Occipital lobe (tissue), 2 donors: ENCODE data around the gene MEX3A. TPM values are rescaled to one million over a fixed set of nuclear protein-coding genes. Genes with fewer than 3 reads are reported as not detected.
"Not testable (repeated sequence)": the region's sequence is repeated elsewhere in the genome, so short reads cannot be mapped to it uniquely, and the experiment has no call there.

Source experiments
- DNase-seq: peaks from one replicate; lab custom pipeline; 2025; lab: John Stamatoyannopoulos, UW
- total RNA-seq: library from RNA; depleted of rRNA; stranded (reverse); fragments of >200 nt; gene quantifications from one replicate; pipeline ENCODE4 v1.2.3, GENCODE V29; 2014

MEX3A gene
- total RNA-seq, 1 donor from 2014 or later, result 42.4 TPM

GRCh38 chr1:156060937-156061636 is 21.2 kb downstream of the MEX3A start, which contains the start of gene RAB25:
Gene RAB25 (plus strand): TSS chr1:156061160. CDS start chr1:156061401, 241 bp downstream.
- DNase-seq, result no peak

- DNase-seq, result no peak
Observed at GRCh38 chr1:156056326-156056849, 25.9 kb downstream of the MEX3A start.

GRCh38 chr1:156055281-156056048 is 26.8 kb downstream of the MEX3A start:
- no peak for DNase-seq

DNA sequence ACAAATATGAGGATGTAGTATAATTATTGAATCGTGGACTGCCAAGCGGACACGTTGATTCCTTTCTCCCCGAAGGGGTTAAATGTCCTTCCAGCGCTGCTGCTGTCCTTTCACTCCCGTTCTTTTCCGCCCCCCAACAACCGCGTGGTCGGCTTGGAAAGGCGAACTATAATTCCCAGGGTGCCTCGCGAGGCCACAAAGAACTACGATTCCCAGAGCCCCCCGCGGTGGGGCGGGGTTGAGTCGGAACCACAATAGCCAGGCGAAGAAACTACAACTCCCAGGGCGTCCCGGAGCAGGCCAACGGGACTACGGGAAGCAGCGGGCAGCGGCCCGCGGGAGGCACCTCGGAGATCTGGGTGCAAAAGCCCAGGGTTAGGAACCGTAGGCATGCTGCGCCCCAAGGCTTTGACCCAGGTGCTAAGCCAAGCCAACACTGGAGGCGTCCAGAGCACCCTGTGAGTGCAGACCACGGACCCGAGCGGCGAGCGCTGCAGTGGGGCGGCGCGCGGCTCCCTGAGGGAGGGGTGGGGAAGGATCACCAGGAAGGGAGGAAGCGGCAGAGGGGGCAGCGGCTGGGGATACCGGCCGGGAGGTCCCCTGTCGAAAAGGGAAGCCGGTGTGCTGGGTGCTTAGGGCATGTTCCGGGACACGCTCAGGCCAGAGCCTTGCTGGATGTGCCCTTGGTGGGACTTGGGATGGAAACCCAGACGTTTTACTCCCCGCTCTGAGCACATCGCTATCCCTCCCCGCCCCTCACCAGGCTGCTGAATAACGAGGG is 27.6 kb downstream of the MEX3A start, which contains the start of gene LAMTOR2:
TSS of gene LAMTOR2 (plus strand) at position 283 of the 781 bp plus-strand sequence. CDS start at position 391, 108 bp downstream.
- DNase-seq, result peak; percentile 98

GRCh38 chr1:156053768-156054499 is 28.3 kb downstream of the MEX3A start, which contains the start of gene UBQLN4:
Gene UBQLN4 (minus strand): TSS chr1:156053798. CDS start chr1:156053701, 97 bp downstream.
- peak; percentile 86 for DNase-seq

- DNase-seq, result peak; percentile 51
Observed at GRCh38 chr1:156052862-156053767, 29.1 kb downstream of the MEX3A start.

DNA sequence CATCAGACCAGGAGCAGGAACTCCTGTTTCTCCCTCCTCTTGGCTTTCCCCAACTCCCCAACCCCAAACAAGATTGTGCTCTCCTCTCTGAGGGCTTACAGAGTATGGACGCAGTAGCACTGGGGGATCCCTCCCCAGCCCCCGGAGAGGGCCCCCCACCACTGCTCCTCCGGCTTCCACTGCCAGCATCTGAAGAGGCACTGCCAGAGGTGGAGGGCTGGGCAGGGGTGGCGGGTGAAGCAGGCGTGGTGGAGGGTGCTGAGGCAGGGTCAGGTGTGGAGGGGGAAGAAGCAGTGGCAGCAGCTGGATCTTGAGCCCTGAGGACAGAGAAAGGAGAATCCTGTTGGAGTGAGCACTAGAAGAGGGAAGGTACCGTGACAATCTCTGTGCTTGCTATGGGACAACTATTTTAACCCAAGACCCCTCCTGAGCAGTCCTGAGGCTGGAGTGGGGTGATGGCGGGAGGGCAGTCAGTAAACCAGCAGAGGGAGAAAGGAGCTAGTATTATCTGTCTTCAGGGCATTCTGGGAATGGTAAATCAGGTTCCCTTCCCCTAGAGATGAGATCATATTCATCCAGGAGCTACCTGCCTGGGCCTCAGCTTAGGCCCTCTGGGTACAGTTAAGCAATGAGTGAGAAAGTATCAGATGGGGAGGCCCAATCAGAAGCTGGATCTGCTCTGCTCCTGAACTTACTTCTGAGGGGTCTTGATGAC is 31.1 kb downstream of the MEX3A start:
- DNase-seq, result no peak

GRCh38 chr1:156050376-156050775 is 31.9 kb downstream of the MEX3A start:
- DNase-seq, result peak; percentile 24

GRCh38 chr1:156048663-156049258 is 33.5 kb downstream of the MEX3A start:
- DNase-seq, result no peak

- no peak for DNase-seq
Observed at GRCh38 chr1:156045076-156045475, 37.2 kb downstream of the MEX3A start.

GRCh38 chr1:156042828-156043227 is 39.4 kb downstream of the MEX3A start:
- DNase-seq, result no peak

DNA sequence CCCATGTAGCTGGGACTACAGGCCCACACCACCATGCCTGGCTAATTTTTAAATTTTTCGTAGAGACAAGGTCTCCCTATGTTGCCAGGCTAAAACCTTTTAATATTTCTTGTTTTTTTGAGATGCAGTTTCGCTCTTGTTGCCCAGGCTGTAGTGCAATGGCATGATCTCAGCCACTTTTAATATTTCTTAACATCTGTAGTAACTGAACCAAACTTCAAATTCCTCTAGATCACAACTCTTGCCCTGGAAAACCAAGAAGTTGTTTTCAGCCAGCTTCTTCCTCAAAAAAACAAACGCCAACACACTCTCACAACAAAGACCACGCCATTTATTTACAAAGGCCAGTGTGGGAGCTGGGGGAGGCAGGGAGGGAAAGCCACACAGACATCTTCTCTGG is 47.3 kb downstream of the MEX3A start:
- DNase-seq, result not testable (repeated sequence)

DNA sequence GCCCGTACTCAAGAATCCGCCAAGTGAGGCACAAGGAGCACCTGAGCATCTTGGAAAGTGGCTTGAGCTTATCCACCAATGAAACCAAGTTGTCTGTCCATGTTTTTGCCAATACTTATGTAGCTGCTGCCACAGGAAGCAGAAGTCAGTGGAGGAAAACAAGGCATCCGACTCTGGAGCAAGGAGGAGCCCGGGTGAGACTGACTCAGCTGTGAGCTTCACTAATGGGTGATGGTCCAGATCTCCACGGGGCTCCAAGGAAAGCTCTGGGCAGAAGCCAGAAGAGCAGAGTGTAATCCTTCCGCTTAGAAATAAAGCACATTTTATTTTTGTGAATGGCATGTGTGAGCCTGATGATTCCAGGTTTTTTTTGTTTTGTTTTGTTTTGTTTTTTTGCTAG is 49.3 kb downstream of the MEX3A start:
- no peak for DNase-seq

- no peak for DNase-seq
Observed at GRCh38 chr1:156026588-156026987, 55.7 kb downstream of the MEX3A start.

DNA sequence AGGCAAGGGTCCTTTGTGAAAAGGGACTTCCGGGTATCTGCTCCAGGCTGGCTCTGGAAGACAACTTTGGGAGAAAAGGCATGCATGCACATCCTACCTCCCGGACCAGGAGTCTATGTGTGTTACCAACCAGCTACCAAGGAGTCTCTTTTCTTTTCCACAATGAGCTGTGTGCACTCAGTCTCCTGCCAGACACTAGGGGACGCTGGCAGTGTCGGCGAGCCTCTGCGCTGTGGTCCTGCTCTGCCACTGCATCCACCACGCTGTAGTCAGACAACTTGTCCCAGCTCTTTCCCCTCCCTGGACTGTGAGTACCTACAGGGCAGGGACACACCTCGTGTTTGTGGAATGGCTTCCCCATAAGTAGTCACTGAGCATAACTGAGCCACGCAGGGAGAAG is 56.4 kb downstream of the MEX3A start:
- DNase-seq, result no peak

GRCh38 chr1:156024801-156025200 is 57.5 kb downstream of the MEX3A start:
- no peak for DNase-seq
